ENCODE measurements around the gene EEFSEC. TPM values are rescaled to one million over a fixed set of nuclear protein-coding genes. Genes with fewer than 3 reads are reported as not detected.

Gene EEFSEC, protein sequence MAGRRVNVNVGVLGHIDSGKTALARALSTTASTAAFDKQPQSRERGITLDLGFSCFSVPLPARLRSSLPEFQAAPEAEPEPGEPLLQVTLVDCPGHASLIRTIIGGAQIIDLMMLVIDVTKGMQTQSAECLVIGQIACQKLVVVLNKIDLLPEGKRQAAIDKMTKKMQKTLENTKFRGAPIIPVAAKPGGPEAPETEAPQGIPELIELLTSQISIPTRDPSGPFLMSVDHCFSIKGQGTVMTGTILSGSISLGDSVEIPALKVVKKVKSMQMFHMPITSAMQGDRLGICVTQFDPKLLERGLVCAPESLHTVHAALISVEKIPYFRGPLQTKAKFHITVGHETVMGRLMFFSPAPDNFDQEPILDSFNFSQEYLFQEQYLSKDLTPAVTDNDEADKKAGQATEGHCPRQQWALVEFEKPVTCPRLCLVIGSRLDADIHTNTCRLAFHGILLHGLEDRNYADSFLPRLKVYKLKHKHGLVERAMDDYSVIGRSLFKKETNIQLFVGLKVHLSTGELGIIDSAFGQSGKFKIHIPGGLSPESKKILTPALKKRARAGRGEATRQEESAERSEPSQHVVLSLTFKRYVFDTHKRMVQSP
- 1.6 and 2.0 TPM in 2 replicates for total RNA-seq

DNA sequence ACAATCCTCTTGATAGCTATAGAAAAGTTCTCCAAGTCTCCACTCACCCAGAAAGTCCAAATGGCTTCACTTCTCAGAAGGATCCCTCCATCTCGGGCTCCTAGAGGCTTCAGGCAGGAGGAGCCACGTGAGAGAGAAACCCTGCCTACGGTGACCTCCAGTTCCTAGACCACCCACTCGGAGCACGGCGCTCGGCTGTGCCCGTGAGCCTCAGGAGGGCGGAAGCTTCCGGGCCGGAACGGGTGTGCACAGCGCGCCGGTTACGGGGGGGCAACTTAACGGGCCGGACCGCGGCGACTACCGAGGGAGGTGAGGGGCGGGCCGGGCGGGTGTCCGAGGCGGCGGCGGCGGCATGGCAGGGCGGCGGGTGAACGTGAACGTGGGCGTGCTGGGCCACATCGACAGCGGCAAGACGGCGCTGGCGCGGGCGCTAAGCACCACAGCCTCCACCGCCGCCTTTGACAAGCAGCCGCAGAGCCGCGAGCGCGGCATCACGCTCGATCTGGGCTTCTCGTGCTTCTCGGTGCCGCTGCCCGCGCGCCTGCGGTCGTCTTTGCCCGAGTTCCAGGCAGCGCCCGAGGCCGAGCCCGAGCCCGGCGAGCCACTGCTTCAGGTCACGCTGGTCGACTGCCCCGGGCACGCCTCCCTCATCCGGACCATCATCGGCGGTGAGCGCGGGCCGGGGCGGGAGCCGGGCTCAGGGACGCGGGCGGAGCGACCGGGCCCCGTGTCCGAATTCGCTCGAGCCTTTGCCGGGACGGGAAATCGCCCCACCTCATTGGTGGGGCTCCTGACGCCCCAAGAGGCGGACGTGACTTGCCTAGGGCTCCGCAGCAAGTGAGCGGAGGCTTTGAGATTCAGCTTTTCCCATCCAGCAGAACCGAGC, at the start of gene EEFSEC:
TSS of gene EEFSEC (plus strand) at position 326 of the 886 bp plus-strand sequence. CDS start at position 353, 27 bp downstream.
- peak; percentile 64 to 85 for DNase-seq (ENCODE audit: low read depth in 2 of 2)

DNA sequence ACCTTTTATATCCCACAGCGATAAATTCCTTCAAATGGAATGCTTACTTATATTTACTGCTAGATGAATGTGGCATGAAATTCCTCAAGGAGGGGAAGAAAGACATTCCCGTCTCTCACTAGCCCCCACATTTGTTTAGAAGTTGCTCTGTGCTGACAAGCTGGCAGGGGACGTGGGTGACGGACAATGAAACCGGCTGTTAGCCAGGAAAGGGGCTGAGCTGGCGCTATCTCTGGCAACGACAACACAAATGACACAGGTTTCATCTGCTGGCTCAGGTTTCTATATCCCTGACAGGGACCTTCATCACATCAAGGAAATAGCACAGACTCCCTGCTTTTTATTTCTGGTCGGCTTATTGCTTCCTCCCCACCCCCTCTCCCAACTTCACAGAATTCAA, 45.4 kb upstream of the EEFSEC start:
- DNase-seq (ENCODE audit: low read depth in 2 of 2) = peak in 1 of 2 donors; percentile 79

DNA sequence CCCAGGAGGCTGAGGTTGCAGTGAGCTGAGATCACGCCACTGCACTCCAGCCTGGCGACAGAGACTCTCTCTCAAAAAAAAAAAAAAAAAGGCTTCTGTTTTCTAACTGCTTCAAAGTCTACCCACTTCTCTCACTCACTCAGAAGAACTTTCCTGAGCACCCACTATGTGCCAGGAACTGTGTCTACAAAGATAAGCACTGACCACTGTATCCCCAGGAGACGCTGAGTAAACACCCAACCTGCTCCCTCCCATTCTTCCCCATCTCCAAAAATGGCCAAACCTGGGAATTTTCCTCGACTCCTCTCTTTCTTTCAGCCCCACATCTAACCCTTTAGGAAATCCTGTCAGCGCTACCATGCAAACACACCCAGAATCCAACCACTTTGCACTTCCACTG, 42.1 kb upstream of the EEFSEC start:
- no peak for DNase-seq (ENCODE audit: low read depth in 2 of 2)

DNA sequence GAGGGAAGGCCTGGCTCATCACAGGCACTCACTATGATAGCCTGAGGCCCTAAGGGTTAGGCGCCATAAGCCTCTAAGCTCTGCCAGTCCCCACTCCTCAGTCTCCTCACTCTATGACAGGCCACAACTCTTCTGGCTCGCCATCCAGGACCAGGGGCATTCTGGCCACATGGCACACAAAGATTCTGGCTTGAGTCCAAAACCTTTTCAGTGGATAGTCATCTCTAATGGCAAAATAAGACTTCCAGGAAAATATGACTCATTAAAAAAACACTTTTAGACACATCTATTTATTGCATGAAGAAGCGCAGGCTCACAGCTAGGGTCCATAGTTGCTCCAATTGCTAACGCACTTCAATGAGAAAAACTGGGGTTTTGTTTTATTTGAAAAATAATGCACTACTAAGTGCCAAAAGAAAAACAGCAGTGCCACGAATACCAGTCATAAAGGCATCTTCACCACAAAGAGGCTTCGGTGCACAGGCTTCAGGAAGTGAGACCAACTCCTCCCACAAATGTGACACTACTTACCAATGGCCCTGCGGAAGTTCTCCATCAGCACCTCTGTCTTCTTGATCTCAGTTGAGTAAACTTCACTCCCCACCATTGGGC, 40.8 kb upstream of the EEFSEC start:
- peak; percentile 92 to 93 for DNase-seq (ENCODE audit: low read depth in 2 of 2)

DNA sequence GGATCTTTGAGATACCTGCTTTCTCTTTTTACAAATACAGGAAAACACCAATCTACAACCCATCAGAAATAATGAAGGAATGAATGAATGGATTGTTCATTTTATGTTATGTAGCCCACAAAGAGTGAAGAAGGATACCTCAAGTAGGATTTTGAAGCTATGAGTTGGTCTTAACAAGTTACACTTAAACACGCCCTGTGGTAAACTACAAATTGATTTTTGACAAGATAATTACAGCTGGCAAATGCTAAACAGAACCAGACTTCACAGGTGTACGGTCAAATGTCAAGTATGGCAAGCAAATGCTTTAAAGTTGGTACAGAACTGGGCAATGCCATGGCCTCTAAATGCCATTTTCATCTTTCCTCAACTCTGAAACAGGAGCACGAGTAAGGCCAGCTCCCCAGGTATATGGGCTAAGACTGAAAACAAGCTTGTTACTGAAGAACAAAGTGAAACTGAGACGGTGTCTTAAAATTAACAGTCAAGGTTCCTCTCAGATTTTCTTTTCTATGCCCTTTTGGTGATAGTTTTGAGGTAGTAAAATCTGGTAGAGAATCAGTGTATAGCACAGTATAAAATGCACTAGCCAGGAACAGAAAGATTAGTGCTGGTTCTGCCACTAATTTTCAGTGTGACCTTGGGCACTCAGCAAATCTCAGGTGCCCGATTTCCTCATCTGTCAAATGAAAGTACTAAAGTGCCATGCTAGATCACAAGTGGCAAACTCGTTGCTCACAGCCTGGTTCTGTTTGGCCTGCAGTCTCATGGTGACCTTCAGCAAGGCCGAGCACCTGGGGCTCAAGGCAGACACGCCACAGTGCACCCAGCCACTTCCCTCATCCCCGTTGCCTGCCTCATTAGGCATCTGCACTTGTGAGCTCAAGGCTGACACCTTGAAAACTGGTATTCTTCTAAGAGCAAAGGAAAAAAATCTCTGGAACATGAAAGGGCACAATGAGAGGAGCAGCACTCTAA, 39.2 kb upstream of the EEFSEC start:
- no peak for DNase-seq (ENCODE audit: low read depth in 2 of 2)

DNA sequence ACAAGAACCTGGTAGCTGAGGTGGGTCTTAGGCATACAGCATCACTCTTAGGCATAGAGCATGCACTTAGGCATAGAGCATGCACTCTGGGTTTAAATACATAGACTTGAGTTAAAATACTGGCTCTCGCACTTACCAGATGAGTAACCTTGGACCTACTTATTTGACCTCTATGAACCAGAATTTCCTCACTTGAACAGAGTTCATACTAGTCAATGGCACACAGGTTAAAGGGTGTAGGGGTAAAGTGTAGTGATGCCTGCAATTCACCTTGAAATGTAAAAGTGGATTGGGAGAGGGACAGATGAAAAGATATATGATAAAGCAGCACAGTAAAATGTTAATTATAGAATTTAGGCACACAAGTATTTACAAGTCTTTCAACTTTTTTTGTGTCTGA, 31.3 kb upstream of the EEFSEC start:
- no peak for DNase-seq (ENCODE audit: low read depth in 2 of 2)

DNA sequence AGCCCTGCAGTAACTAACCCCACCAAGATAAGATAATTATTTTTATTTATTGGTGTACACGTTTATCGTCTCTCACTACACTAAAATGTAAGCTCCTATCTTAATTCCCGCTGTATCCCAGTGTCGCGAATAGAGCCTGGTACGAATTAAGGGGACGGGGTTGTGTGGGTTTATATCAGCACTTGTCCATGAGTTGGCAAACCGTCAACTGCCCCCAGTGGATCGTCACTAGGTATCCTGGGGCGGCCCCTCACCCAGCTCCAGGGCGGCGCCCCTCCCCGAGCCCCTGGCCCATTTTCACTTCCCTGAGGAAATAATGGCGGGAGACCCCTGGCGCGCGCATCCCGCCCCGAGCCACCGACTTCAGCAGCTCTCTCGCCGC, 30.1 kb upstream of the EEFSEC start:
- DNase-seq (ENCODE audit: low read depth in 2 of 2) = peak in 1 of 2 donors; percentile 9

DNA sequence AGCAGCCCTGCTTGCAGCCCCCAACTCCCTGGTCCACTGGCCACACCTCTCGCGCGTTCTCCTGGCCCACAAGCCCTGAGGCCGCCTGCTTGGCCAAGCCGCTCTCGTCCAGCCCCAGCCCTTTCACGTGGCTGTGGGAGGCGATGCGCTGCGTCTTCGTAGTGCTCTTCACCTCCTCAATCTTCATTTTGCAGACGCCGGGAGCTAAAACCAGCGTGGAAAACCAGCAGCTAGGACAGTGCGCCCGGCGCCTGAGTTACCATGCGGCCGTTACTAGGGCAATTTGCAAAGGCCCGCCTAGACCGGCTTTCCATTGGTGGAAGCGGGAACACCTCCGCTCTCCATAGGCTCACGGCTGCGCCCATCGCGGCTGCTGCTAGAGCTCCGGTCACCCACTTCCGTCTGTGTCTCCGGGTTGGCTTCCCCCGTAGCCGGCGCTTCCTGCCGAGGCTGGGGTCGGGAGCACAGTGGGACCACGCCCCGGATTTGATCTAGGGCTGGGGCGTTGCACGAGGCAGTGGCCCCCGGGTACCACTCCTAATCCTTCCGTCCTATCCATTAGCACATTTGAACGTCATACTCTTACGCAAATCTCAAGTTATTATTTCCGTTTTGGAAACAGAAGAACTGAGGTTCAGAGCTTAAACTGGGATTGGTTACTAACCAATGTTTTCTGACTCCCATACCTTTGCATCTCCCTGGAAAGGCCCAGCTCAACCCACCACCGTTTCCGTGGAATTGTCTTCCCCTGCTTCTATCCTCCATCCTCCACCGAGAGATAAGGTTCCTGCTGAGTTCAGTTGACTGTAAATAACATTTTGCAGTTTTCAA, 29.5 kb upstream of the EEFSEC start, which contains the start of gene RUVBL1:
TSS of gene RUVBL1 (minus strand) at position 275 of the 831 bp plus-strand sequence. CDS start at position 187, 88 bp downstream.
- DNase-seq (ENCODE audit: low read depth in 2 of 2) = peak; percentile 97

DNA sequence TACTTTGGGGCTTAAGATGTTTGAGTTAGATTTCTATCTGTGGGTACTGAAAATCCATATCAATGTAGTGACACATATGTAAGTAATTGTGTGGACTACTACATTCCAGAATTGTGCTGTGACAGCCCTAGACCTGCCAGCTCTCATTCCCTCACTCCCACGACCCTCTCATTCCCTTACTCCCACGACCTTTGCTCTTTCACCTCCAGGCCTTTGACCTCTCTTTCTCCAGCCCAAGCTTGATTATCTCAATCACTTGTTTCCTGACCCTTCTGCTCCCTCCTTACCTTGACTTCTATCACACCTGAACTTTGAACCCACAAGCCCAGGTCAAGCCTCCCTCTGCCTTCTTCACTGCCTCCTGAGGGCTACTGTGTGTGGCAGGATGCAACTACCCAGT, 26.0 kb upstream of the EEFSEC start:
- DNase-seq (ENCODE audit: low read depth in 2 of 2) = no peak

DNA sequence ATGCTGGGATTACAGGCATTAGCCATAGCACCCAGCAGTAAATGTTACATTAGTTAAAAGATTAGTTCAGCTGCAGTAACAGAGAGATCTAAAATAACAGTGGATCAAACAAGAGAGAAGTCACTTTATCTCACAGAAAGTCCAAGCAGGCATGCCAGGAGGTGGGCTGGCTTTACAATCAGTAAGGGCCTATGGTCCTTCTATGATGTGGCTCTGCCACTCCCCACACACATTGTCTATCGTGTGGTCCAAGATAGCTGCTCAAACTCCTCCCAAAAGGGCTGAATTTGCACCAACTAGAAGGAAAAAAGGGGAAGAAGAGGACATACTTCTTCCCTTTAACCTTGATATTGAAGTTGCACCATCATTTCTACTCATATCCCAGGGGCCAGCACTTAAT, 25.0 kb upstream of the EEFSEC start:
- no peak for DNase-seq (ENCODE audit: low read depth in 2 of 2)

DNA sequence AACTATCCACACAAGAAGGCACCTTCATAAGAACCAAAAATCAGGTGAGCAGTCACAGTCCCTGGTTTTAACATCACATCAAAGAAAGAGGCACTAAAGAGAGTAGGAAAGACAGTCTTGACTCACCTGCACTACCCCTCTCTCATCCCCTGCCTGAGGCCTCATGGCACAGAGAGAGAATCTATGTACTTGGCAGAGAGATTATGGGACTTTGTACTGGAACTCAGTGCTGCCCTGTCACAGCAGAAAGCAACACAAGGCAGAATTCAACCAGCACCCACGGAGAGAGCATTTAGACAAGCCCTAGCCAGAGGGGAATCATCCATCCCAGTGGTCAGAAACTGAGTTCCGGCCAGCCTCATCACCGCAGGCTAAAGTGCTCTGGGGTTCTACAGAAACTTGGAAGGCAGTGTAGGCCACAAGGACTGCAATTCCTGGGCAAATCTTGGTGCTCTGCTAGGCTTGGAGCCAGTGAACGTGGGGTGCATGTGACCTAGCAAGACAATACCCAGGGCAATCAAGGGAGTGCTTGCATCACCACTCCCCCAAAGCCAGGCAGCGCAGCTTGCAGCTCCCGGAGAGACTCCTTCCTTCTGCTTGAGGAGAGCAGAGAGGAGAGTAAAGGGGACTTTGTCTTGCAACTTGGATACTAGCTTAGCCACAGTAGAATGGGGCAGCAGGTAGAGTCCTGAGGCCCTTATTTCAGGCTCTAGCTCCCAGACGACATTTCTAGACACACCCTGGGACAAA, 21.2 kb upstream of the EEFSEC start:
- DNase-seq (ENCODE audit: low read depth in 2 of 2) = no peak

DNA sequence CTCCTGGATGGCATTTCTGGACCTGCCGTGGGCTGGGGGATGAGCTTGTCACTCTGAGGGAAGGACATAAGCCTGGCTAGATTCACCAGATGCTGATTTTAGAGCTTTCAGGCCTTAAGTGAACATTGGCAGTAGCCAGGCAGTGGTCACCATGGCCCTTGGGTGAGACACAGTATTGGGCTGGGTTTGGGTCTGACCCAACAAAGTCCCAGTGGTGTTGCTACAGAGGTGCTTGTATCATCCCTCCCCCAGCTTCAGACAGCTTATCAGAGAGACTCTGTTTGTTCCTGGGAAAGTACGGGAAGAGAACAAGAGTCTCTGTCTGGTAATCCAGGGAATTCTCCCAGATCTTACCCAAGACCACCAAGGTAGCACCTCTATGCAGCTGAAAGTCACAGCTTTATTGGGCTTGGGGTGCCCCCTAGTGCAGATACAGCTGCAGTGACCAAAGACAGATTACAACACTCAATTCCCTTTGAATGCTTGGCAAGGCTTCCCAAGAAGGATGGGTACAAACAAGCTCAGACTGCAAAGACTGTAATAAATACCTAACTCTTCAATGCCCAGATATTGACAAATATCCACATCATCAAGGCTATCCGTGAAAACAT, 19.9 kb upstream of the EEFSEC start:
- DNase-seq (ENCODE audit: low read depth in 2 of 2) = peak; percentile 67 to 80

DNA sequence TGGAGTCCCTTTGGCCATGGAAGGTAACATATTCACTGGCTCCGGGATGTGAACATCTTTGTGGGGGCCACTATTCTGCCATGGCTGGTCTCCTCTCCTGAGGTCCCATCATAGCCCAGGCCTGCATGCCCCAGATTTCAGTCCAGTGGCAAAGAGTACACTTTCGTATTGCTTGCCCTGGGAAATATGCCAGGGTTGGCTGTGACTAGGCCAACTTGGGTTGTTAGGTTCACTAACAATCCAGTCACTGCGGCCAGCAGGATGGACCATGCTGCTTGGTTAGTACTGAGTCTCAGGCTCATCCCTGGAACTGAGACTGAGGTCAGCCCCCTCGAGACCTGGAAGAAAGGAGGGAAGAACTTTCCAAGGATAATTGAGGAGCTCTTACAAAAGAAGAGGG, 9.8 kb upstream of the EEFSEC start:
- no peak for DNase-seq (ENCODE audit: low read depth in 2 of 2)

DNA sequence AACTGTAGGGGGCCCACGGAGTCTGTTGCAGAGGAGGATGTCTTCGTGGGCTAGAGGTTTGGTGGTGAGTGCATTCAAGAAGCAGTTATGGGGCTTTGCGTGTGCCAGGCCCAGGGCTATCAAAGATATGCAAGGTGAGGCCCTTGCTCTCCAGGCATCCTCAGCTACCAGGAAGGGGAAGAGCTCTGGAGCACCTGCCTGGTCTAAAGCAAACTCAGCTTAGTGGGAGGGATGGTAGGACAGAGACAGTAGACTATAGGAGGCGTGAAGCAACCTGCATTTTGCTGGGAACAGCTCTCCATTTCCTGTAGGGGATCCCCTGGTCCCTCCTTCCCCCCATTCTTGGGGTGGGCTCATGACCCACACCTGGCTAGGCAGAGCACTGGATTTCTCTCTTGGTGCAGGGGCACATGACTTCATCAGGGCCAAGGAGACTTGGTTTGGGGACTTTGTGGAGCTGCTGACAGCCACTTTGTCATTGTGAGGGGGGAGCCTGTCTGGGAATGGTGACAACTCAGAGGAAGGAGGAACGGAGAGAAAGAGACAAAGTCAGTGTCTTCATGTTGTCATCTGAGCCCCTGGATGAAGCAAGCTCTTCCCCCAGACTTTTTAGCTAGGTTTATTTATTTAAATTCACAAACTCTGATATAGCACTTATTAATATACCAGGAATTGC, 8.6 kb upstream of the EEFSEC start:
- no peak for DNase-seq (ENCODE audit: low read depth in 2 of 2)

DNA sequence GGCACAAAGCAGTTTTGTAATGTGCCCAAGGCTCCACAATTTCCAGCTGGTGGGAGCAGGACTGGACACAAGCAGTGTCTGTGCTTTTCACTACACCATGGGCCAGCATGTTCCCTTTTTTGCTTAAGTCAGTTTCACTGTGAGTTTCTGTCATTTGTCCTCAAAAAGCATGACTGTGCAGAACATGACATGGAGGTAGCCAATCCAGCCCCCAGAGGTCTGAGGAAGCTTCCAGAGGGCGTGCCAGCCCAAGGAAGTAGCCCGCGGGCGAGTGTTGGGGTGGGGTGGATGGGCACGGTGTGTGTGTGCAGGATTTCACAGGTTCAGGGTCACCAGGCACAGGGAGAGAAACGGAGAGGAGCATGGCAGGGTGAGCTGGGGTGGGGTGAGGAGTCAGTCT, 8.0 kb upstream of the EEFSEC start:
- DNase-seq (ENCODE audit: low read depth in 2 of 2) = no peak

DNA sequence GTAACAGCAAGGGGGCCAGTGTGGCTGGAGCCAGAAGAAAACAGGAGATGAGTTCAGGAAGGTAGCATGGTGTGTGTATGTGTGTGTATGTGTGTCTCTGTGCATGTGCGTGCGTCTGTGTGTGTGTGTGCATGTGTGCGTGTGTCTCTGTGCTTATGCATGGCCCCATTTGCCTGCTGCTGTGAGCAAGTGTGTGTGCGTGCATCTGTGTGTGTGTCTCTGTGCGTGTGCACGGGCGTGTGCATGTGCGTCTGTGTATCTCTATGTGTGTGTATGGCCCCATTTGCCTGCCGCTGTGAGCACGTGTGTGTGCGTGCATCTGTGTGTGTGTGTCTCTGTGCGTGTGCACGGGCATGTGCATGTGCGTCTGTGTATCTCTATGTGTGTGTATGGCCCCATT, 7.1 kb upstream of the EEFSEC start:
- DNase-seq (ENCODE audit: low read depth in 2 of 2) = no peak

DNA sequence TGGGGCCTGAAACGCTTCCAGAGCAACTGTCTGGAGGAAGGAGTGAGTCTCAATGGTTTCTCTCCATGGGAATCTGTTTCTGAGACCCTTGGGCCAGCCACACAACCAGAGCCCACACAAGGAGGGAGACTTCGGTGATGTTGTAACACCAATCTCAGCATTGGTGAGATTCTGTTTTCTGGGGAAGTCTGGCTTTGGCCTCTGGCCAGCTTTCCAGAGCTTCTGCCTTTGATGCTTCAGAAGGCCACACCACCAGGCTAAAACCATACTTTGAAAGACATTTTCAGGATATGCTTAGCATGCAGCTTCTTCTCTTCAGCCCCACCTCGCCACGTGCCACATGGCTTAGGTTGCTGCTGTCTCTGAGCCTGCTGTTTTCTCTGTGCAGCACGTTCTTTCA, 3.6 kb upstream of the EEFSEC start:
- DNase-seq (ENCODE audit: low read depth in 2 of 2) = no peak

DNA sequence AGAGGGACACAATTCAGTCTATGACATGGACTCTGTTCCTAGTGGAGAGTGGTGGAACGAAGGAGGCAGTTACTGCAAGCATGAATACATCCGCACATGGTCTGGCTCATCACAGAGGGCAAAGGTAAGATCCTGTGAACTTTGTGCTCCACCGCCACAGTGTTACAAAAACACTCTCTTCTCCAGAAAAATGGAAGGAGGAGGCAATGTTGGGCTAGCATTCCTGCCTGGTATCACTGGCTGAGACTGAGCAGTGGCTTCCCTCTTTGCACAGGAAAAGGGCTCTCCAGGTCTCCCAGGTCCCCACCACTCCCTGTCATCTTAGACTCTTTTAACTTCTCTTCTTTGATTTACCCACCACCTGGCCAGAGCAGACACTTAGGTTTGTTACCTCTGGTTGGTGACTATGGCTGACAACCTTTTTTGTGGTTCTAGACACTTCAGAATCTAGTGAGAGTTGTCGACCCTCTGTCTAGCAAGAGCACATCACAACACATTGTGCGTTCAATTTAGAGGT, 1.5 kb upstream of the EEFSEC start:
- no peak for DNase-seq (ENCODE audit: low read depth in 2 of 2)
